GM12872 (cell line): ENCODE data around the gene ANP32B.
A peak's percentile ranks its signal among the peaks of the same experiment; 100 is the strongest.

Source experiments
- CTCF ChIP-seq: IDR thresholded peaks from 3 replicates; pipeline ENCODE4 v1.5.1; 2011; ENCODE audit warnings: low read depth, mild to moderate bottlenecking, low read length, moderate library complexity; ENCODE audit not compliant: insufficient read depth

ANP32B gene

DNA sequence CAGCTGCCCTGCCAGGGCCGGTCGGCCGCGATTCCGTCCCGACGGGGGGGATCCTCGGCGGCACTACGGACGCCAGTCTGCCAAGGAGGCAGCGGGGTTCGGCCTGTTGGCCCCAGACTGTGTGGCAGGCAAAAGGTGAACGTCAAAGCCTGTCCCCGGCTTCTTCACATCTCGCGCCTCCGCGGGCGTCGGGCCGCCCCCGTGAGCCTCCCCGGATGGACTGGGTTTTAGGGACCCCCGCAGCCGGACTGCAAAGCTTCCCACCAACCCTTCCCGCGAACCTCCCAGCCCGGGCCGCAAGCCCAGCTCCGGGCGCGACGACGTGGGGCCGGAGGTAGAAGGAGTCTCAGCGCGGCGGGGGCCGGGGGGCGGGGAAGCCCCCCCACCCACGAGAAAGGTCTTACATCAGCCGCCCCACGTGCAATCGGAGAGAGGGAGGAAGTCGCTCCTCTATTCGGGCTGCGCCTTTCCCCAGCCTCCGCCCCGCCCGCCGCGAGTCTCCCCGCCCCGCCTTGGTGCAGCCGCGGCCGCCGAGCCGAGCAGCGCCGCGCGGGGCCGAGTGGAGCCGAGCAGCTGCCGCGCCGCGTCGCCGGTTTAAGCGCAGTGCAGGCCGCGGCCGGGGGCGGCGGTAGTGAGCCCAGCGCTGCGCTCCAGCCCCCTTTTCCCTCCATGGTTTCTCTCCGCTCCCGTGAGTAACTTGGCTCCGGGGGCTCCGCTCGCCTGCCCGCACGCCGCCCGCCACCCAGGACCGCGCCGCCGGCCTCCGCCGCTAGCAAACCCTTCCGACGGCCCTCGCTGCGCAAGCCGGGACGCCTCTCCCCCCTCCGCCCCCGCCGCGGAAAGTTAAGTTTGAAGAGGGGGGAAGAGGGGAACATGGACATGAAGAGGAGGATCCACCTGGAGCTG, at the start of gene ANP32B:
Gene ANP32B, plus strand, starts transcription at position 659 of the 906 bp plus-strand sequence. Its CDS starts 215 bp downstream, at position 874.
- peak; percentile 81 for TF ChIP-seq CTCF

DNA sequence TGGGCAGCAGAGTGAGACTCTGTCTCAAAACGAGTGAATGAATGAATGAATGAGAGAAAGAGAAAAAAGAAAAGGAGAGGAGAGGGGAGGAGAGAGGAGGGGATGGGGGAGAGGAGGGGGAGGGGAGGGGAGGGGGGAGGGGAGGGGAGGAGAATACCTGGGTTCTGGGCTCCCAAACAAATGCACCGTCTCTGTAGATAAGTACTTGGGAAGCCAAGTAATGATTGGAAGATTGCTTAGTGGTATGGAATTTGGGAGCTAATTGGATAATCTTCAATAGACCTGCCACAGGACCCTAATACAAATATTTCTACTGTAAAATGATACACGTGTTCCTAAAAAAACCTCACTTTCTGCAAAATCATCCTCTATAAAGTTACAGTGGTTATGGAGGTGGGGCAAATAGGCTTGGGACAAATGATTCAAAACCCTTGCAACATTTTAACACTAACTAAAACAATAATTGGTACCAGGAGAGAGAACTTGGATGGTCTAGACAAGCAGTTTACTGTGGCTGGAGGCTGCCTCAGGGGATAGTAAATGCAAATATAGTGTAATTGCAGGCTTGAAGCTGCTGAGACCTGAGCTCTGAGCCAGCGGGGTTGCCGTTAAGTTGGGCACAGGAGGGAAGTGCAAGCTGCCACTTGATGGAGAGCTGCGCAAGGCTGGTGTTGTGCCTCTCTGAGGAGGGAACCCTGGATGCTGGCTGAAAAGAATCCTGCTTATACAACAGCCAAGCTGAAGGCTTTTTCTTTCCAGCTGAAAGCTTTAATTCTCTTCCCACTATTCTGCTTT, 48.6 kb upstream of the ANP32B start:
- TF ChIP-seq CTCF, result no peak

- no peak for TF ChIP-seq CTCF
These were observed 47.9 kb upstream of the ANP32B start for GRCh38 chr9:97935276-97935675.

- no peak for TF ChIP-seq CTCF
These were observed 46.1 kb upstream of the ANP32B start for GRCh38 chr9:97936998-97937397.

DNA sequence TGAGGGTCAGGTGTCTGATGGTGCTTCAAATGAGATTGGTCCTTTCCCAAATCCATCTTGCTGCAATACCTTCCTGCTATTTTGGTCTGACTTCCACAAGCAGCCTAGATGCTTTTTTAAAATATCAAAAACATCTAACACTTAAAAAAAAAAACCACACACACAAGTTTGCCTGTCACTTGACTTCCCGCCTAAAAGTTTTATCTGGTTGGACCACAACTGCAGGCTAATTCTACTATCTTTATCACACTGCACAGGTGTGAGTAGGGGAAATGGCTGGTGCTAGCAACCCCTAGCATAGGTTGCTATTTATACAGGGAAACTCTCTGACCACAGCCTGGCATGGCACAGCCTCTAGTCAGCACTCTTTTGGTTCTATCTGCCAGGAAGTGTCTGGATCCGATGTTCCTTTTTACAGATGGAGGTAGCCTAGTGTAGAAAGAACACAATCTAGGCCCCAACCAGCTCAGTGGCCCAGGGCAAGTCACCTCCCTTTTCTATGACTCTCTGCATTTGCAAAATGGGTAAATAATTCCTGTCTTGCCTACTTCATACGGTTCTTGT, 45.0 kb upstream of the ANP32B start, which contains the start of gene HEMGN:
Gene HEMGN, minus strand, starts transcription at position 92 of the 564 bp plus-strand sequence. Its CDS starts 36 bp downstream, at position 56.
- no peak for TF ChIP-seq CTCF

- TF ChIP-seq CTCF, result no peak
These were observed 42.9 kb upstream of the ANP32B start for GRCh38 chr9:97940233-97940632.

GRCh38 chr9:97940741-97941140, 42.4 kb upstream of the ANP32B start:
- no peak for TF ChIP-seq CTCF
